GM15510 (cell line): ENCODE results near the gene PTCH2.

Source experiments
- POLR2A ChIP-seq: IDR thresholded peaks from 3 replicates; pipeline ENCODE4 v1.6.1; 2011; ENCODE audit warnings: borderline replicate concordance; ENCODE audit not compliant: insufficient read length; ENCODE audit errors: extremely low read depth

PTCH2 gene

DNA sequence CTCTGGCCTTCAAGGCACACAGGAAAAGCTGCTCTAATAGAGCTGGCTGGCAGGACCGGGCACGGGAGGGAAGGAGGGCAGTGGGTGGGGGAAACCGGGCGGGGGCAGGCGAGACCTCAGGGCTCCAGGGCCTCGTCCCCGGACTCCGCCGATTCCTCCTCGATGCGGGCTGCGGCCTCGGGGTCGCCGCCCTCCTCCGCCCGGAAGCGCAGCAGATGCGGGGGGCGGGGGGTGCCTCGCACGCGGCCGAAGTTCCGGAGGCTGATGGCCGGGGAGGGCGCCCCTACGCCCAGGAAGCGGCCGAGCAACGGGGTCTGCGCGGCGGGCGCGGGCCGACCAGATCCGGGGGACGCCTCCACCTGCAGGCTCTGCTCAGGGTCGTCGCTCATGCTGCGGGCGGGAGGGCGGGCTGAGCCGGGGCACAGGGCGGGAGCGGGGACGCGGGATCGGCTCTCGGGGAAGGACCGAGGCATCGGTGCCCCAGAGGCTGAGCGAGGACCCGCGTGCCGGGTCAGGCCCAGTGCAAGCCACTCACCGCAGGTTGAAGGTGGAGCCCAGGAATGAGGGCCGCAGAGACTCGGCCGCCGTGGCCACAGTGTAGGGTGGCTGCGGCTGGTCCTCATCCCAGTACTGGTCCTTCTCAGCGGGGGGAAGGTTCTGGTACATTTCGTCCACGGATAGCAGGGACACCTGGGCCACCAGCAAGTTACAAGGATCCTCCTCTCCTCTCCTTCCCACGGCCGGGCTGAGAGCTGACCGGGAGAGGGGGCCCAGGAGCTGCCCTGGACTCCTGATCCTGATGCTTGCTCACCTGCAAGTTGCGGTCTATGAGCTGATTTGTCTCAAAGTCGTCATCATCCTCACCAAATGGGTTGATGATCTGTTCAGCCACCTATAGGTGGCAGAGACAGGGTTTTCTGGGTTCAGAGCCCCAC lies 58.7 kb downstream of the PTCH2 start:
- peak; percentile 46 for TF ChIP-seq POLR2A

GRCh38 chr1:44783697-44784093 lies 59.4 kb downstream of the PTCH2 start:
- TF ChIP-seq POLR2A, result no peak

- TF ChIP-seq POLR2A, result no peak
These were observed 62.4 kb downstream of the PTCH2 start for GRCh38 chr1:44780583-44781121.

- no peak for TF ChIP-seq POLR2A
These were observed 64.1 kb downstream of the PTCH2 start for GRCh38 chr1:44778705-44779576.

DNA sequence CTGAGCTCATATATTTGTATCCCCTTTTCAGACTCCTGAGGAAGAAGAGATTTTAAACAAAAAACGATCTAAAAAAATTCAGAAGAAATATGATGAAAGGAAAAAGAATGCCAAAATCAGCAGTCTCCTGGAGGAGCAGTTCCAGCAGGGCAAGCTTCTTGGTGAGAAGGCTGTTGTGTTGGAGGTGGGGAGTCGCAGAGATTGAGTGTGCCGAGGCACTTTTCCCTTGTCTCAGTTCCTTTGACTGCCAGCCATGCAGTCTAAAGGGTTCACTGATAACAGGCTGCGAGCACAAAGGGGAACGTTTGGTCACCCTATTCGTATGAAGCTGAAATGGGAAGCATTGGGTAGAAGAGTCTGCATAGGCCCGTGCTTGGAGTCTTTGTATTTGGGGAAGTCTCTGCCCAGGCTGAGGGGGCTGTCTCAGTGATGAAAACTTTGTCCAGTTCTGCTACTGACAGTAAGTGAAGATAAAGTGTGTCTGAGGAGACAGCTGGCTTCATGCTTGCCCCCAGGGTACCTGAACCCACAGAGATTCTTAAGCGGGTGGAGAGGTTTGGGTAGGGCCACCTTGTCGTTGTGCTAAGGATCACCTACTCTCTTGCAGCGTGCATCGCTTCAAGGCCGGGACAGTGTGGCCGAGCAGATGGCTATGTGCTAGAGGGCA lies 65.0 kb downstream of the PTCH2 start:
- peak; percentile 10 for TF ChIP-seq POLR2A

- TF ChIP-seq POLR2A, result no peak
These were observed 65.5 kb downstream of the PTCH2 start for GRCh38 chr1:44777547-44777946.

- no peak for TF ChIP-seq POLR2A
These were observed 66.4 kb downstream of the PTCH2 start for GRCh38 chr1:44776730-44777068.

- TF ChIP-seq POLR2A, result no peak
These were observed 66.9 kb downstream of the PTCH2 start for GRCh38 chr1:44775930-44776729.

GRCh38 chr1:44775078-44775929 lies 67.7 kb downstream of the PTCH2 start, which contains the start of gene RPS8:
Gene RPS8 (plus strand): TSS chr1:44775540. CDS start chr1:44775597, 57 bp downstream.
- TF ChIP-seq POLR2A, result peak; percentile 99
